ENCODE data around the gene NIPA2.

NIPA2 gene

DNA sequence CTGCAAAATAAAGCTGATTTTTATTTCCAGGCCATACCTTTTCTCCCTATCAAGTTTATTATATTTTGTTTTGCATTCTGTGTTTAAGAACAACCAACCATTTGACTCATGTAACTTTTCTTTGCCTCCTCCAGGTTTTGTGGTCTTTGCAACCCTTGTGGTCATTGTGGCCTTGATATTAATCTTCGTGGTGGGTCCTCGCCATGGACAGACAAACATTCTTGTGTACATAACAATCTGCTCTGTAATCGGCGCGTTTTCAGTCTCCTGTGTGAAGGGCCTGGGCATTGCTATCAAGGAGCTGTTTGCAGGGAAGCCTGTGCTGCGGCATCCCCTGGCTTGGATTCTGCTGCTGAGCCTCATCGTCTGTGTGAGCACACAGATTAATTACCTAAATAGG is 27.6 kb downstream of the NIPA2 start:
- Histone ChIP-seq H2AFZ (ENCODE audit: low read length, unreplicated experiment) (no peak overlapping the region), H3K27ac (ENCODE audit: low read depth, low read length) (no peak overlapping the region), H3K4me3 (ENCODE audit: low read depth, low read length) (no peak overlapping the region), H3K36me3 (ENCODE audit: insufficient read depth, low read length) (peaks cover 39% of the 10 kb centered on the region), H3K4me1 (ENCODE audit: control insufficient read depth, insufficient read depth, low read length, unreplicated experiment) (no peaks in the 10 kb centered on the region), H3K79me2 (ENCODE audit: control insufficient read depth, insufficient read depth, low read length, unreplicated experiment) (peaks cover 11% of the 10 kb centered on the region), H3K27me3 (ENCODE audit: insufficient read depth, low read length) (no peaks in the 10 kb centered on the region)

DNA sequence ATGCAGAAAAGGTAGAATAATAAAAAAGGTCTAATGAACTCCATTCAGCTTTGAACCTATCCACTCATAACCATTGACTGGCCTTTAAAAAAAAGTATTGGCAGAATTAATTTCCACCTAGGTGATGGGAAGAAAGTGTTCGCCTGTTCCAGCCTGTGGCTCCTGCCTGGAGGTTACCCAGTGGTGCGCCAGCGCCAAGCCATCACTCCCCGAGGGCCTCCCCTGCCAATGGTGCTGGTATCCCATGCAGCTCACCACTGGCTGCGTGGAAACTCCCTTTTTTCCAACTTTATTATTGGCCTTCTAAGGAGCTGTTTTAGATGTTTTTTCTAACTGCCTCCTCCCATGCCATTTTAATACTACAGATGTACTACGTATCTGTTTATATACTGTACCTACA is 29.4 kb downstream of the NIPA2 start:
- H3K36me3 ChIP-seq (ENCODE audit: insufficient read depth, low read length) = peaks cover 48% of the 10 kb centered on the region
- no peak overlapping the region for H2AFZ ChIP-seq (ENCODE audit: low read length, unreplicated experiment)
- no peak overlapping the region for H3K4me3 ChIP-seq (ENCODE audit: low read depth, low read length)

DNA sequence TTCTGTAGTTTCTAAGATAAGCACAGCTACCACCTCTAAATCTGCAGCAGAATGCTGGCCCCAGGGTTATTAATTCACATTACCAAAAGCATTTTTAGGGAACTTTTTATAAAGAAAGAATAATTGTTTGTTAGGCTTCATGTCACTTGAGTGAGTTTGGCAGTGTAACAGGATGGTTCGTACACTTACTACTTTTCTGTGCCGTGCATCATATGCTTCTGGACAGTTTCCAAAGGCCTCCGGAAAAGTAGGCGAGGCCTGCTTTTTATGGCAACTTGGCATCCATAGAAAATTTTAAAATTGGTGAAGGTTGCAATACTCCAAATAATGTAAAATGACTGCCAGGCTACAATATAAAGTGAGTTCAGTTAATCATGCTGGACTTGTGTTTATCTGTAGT is 30.0 kb downstream of the NIPA2 start:
- Histone ChIP-seq H3K4me1 (ENCODE audit: control insufficient read depth, insufficient read depth, low read length, unreplicated experiment) (no peaks in the 10 kb centered on the region), H3K27ac (ENCODE audit: low read depth, low read length) (no peak overlapping the region), H3K79me2 (ENCODE audit: control insufficient read depth, insufficient read depth, low read length, unreplicated experiment) (peaks cover 8% of the 10 kb centered on the region), H2AFZ (ENCODE audit: low read length, unreplicated experiment) (no peak overlapping the region), H3K4me3 (ENCODE audit: low read depth, low read length) (no peak overlapping the region), H3K27me3 (ENCODE audit: insufficient read depth, low read length) (no peaks in the 10 kb centered on the region), H3K36me3 (ENCODE audit: insufficient read depth, low read length) (peaks cover 48% of the 10 kb centered on the region)

More for the DNA sequence above, 29.4 kb downstream of the NIPA2 start:
- Histone ChIP-seq H3K4me1 (ENCODE audit: control insufficient read depth, insufficient read depth, low read length, unreplicated experiment) (no peaks in the 10 kb centered on the region), H3K27ac (ENCODE audit: low read depth, low read length) (no peak overlapping the region), H3K27me3 (ENCODE audit: insufficient read depth, low read length) (no peaks in the 10 kb centered on the region), H3K79me2 (ENCODE audit: control insufficient read depth, insufficient read depth, low read length, unreplicated experiment) (peaks cover 11% of the 10 kb centered on the region)

DNA sequence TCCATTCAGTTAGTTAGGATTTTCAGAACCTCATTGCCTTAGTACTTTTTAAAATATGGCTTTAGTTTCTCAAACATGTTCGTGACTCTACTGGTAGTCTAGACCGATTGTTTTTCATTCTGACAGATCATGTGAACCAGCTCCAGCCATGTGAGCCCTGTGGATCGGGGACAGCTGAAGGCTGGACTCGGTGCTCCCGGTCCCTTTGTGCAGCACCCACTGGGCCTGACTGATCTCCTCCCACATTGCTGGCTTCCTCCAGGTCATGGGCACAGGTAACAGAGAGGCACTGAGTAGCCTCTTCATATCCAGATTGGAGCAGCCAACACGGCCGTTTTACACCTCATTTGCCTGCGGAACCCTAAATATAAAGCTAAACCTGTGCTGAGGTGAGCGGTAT is 30.5 kb downstream of the NIPA2 start:
- Histone ChIP-seq H3K36me3 (ENCODE audit: insufficient read depth, low read length) (peaks cover 48% of the 10 kb centered on the region), H2AFZ (ENCODE audit: low read length, unreplicated experiment) (no peak overlapping the region), H3K27me3 (ENCODE audit: insufficient read depth, low read length) (no peaks in the 10 kb centered on the region), H3K4me1 (ENCODE audit: control insufficient read depth, insufficient read depth, low read length, unreplicated experiment) (no peaks in the 10 kb centered on the region), H3K27ac (ENCODE audit: low read depth, low read length) (no peak overlapping the region), H3K4me3 (ENCODE audit: low read depth, low read length) (no peak overlapping the region), H3K79me2 (ENCODE audit: control insufficient read depth, insufficient read depth, low read length, unreplicated experiment) (peaks cover 5% of the 10 kb centered on the region)

DNA sequence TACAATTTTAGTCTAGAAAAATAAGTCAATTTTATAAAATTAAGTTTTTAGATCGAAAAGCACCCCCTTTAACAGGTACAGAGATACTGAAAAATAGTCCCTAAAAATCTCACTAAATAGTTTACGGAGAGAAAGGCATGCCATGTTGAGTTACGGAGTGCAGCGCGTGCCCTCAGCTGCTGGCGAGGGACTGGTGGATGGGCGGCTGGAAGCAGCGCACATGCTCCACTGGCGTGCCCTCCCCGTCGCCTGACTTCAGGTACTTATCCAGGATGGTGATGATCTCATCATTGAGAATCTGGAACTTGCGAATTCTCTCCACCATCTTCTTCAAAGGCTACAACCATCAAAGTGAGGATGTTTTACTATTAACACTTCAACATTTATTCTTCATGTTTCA is 31.4 kb downstream of the NIPA2 start:
- Histone ChIP-seq H3K4me1 (ENCODE audit: control insufficient read depth, insufficient read depth, low read length, unreplicated experiment) (no peaks in the 10 kb centered on the region), H3K79me2 (ENCODE audit: control insufficient read depth, insufficient read depth, low read length, unreplicated experiment) (peaks cover 5% of the 10 kb centered on the region), H3K27me3 (ENCODE audit: insufficient read depth, low read length) (no peaks in the 10 kb centered on the region), H3K27ac (ENCODE audit: low read depth, low read length) (no peak overlapping the region), H3K36me3 (ENCODE audit: insufficient read depth, low read length) (peaks cover 47% of the 10 kb centered on the region), H2AFZ (ENCODE audit: low read length, unreplicated experiment) (no peak overlapping the region), H3K4me3 (ENCODE audit: low read depth, low read length) (no peak overlapping the region)

DNA sequence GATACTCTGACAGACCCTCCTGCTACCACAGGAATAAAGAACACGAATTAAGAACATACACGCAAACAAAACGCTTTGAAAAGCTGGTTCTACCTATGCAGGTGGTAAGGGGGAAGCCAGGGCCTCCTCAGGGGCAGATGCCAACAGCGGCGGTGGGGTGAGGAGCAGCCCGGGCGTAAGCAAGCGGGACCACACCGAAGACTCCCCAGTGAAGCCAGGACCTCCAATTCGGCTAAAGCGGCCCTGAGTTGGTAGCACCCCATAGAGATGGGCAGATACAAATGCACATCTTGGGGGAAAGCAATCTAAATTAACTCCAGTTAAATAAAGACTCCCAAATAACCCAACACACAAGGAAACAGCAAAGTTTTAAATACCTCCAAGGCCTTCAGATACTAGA is 32.4 kb downstream of the NIPA2 start:
- H3K4me3 ChIP-seq (ENCODE audit: low read depth, low read length) = no peak overlapping the region
- no peaks in the 10 kb centered on the region for H3K27me3 ChIP-seq (ENCODE audit: insufficient read depth, low read length)
- H2AFZ ChIP-seq (ENCODE audit: low read length, unreplicated experiment) = no peak overlapping the region
- no peak overlapping the region for H3K27ac ChIP-seq (ENCODE audit: low read depth, low read length)
- peaks cover 2% of the 10 kb centered on the region for H3K79me2 ChIP-seq (ENCODE audit: control insufficient read depth, insufficient read depth, low read length, unreplicated experiment)
- peaks cover 41% of the 10 kb centered on the region for H3K36me3 ChIP-seq (ENCODE audit: insufficient read depth, low read length)
- H3K4me1 ChIP-seq (ENCODE audit: control insufficient read depth, insufficient read depth, low read length, unreplicated experiment) = no peaks in the 10 kb centered on the region

DNA sequence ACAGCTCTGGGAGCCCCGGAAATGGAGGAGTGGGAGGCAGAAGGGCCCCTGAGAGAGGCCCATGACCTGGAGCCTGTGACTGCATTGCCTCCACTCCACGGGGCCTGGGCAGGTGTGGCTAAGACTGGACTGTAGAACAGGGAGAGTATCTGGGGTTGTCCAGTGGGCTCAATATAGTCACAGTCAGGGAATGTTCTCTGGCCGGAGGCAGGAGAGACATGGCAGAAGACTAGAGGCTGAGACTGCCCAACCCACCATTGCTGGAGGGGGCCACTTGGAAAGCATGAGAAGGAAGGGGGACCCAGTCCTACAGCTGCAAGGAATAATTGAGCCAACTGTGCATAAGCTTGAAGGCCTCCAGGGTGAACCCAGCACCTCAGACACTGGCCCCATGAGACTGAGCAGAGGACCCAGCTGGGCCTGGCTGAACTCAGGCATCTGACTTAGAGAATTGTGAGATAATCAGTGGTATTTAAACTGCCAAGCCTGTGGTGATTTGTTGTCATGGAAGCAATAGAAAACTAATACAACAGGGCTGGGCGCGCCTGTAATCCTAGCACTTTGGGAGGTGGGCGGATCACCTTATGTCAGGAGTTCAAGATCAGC is 33.1 kb downstream of the NIPA2 start:
- Histone ChIP-seq H3K27ac (ENCODE audit: low read depth, low read length) (no peak overlapping the region), H3K4me3 (ENCODE audit: low read depth, low read length) (no peak overlapping the region), H3K4me1 (ENCODE audit: control insufficient read depth, insufficient read depth, low read length, unreplicated experiment) (no peaks in the 10 kb centered on the region), H2AFZ (ENCODE audit: low read length, unreplicated experiment) (no peak overlapping the region), H3K79me2 (ENCODE audit: control insufficient read depth, insufficient read depth, low read length, unreplicated experiment) (no peaks in the 10 kb centered on the region), H3K27me3 (ENCODE audit: insufficient read depth, low read length) (no peaks in the 10 kb centered on the region), H3K36me3 (ENCODE audit: insufficient read depth, low read length) (peaks cover 34% of the 10 kb centered on the region)

DNA sequence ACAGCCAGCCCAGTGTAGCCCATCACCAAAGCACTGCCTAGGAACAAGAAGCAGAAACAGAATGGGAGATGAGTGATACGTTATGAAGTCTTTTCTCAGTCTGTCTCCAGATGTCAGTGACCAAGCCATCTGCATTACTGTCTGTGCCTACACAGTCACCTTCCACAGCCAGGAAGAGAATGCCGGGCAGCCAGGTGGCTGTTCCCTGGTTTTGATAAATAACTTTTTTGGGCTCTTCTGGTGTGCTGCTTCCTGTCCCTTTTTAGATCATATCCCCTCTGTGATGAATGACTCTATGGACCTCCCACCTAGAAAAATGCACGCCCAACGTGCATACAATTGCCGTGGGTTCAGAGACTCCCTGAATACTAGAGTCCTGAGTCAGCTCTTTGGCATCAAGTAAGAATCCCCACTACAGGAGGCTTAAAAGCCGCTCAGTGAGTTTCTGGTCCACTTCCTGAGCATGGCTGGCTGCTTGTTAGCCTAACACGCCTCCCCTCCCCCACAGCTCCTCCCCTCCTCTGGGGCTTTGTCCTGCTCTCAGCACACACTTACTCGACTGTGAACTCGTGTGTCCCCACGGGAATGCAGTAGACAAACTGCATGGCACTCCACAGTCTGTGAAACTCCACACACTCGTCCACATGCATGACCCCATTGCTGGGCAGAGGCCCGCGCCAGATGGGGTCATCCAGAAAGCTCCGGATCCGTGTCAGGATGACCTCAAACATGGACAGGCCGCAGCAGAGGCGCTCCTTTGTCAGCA is 34.7 kb downstream of the NIPA2 start:
- no peak overlapping the region for H2AFZ ChIP-seq (ENCODE audit: low read length, unreplicated experiment)
- H3K27ac ChIP-seq (ENCODE audit: low read depth, low read length) = no peak overlapping the region
- H3K36me3 ChIP-seq (ENCODE audit: insufficient read depth, low read length) = peaks cover 32% of the 10 kb centered on the region

DNA sequence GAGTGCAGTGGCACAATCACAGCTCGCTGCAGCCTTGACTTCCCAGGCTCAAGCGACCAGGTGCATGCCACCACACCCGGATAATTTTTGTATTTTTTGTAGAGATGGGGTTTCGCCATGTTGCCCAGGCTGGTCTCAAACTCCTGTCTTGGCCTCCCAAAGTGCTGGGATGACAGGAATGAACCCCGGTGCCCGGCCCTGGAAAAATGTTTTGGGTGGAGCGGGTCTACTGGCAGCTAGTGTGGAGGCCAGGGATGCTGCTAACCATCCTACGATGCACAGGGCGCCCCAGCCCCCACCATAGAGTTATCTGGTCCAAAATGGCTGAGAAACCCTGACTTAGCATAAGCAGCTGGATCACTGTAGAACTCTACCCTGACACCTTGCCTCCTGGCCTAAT is 35.4 kb downstream of the NIPA2 start:
- no peak overlapping the region for H3K27ac ChIP-seq (ENCODE audit: low read depth, low read length)
- no peaks in the 10 kb centered on the region for H3K4me1 ChIP-seq (ENCODE audit: control insufficient read depth, insufficient read depth, low read length, unreplicated experiment)
- H2AFZ ChIP-seq (ENCODE audit: low read length, unreplicated experiment) = no peak overlapping the region
- no peaks in the 10 kb centered on the region for H3K79me2 ChIP-seq (ENCODE audit: control insufficient read depth, insufficient read depth, low read length, unreplicated experiment)
- no peaks in the 10 kb centered on the region for H3K27me3 ChIP-seq (ENCODE audit: insufficient read depth, low read length)
- H3K36me3 ChIP-seq (ENCODE audit: insufficient read depth, low read length) = peaks cover 33% of the 10 kb centered on the region
- H3K4me3 ChIP-seq (ENCODE audit: low read depth, low read length) = no peak overlapping the region

More for the DNA sequence above, 34.7 kb downstream of the NIPA2 start:
- no peaks in the 10 kb centered on the region for H3K79me2 ChIP-seq (ENCODE audit: control insufficient read depth, insufficient read depth, low read length, unreplicated experiment)
- no peaks in the 10 kb centered on the region for H3K4me1 ChIP-seq (ENCODE audit: control insufficient read depth, insufficient read depth, low read length, unreplicated experiment)
- no peaks in the 10 kb centered on the region for H3K27me3 ChIP-seq (ENCODE audit: insufficient read depth, low read length)
- no peak overlapping the region for H3K4me3 ChIP-seq (ENCODE audit: low read depth, low read length)

DNA sequence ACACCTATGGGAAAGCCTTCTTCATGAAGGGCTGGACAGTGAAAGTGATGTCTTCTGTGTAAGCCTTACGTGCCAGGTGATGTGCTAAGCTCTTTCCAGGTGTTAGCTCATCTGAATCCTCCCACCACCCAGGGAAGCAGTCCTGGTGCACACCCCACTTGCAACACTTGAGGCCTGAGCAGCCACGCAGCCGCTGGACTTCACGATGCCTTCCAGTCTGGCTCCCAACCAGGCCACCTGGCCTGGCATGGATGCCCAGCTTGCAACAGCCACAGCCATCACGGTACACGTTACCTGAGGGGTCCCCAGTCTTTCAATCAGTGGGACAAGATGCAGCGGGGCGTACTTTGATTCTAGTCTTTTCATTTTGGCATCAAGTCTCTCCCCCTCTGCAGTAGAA is 35.8 kb downstream of the NIPA2 start:
- Histone ChIP-seq H2AFZ (ENCODE audit: low read length, unreplicated experiment) (no peak overlapping the region), H3K27me3 (ENCODE audit: insufficient read depth, low read length) (no peaks in the 10 kb centered on the region), H3K79me2 (ENCODE audit: control insufficient read depth, insufficient read depth, low read length, unreplicated experiment) (no peaks in the 10 kb centered on the region), H3K4me1 (ENCODE audit: control insufficient read depth, insufficient read depth, low read length, unreplicated experiment) (no peaks in the 10 kb centered on the region), H3K27ac (ENCODE audit: low read depth, low read length) (no peak overlapping the region), H3K4me3 (ENCODE audit: low read depth, low read length) (no peak overlapping the region), H3K36me3 (ENCODE audit: insufficient read depth, low read length) (peaks cover 33% of the 10 kb centered on the region)

DNA sequence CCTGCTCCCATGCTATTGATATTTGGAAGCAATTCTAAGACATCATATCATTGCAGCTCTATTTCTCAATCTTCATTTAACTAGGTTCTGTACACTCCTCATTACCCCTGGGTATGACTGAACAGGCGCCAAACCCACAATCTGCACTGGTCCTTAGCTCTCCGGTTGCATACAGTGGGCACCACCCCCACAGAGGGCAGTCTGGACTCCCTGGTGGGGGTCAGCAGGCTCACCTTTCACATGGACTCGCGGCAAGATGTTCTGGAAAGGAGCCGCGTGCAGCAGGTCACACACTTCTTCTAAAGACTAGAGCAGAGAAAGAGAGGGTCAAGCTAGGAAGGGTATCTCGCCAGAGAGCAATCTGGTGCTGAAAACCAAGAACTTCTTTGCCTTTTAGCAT is 36.5 kb downstream of the NIPA2 start:
- Histone ChIP-seq H3K79me2 (ENCODE audit: control insufficient read depth, insufficient read depth, low read length, unreplicated experiment) (no peaks in the 10 kb centered on the region), H3K4me1 (ENCODE audit: control insufficient read depth, insufficient read depth, low read length, unreplicated experiment) (no peaks in the 10 kb centered on the region), H3K27ac (ENCODE audit: low read depth, low read length) (no peak overlapping the region), H3K27me3 (ENCODE audit: insufficient read depth, low read length) (no peaks in the 10 kb centered on the region), H3K4me3 (ENCODE audit: low read depth, low read length) (no peak overlapping the region), H2AFZ (ENCODE audit: low read length, unreplicated experiment) (no peak overlapping the region), H3K36me3 (ENCODE audit: insufficient read depth, low read length) (peaks cover 31% of the 10 kb centered on the region)

All from ACC112 (cell line).